Keratinocyte (primary cell): Measurements from ENCODE around the gene MXI1. TPM values are rescaled to one million over a fixed set of nuclear protein-coding genes. Genes with fewer than 3 reads are reported as not detected.

Source experiments
- DNase-seq: peaks from one replicate; pipeline ENCODE4 v3.0.0-alpha.2; 2011; ENCODE audit warnings: low read depth, missing footprints, low spot score
- FAIRE-seq: peaks from 2 replicates; lab custom pipeline; 2011; peaks lifted over from hg19 to GRCh38; lab: Jason Lieb, UNC
- H2AFZ ChIP-seq: 2 replicates; pipeline ENCODE4 v1.6.0; 2012; ENCODE audit warnings: low read length, control low read depth, inconsistent platforms; ENCODE audit not compliant: control insufficient read depth
- H3K27ac ChIP-seq: 2 replicates; pipeline ENCODE4 v1.5.1; 2011; ENCODE audit warnings: low read length; ENCODE audit not compliant: control insufficient read depth, insufficient read depth
- H3K27me3 ChIP-seq: 3 replicates; pipeline ENCODE4 v1.6.0; 2011; ENCODE audit warnings: low read length; ENCODE audit not compliant: control insufficient read depth, insufficient read depth; ENCODE audit errors: extremely low read depth
- H3K36me3 ChIP-seq, 2 experiments: 2 replicates in 1 of 2; 3 replicates in 1 of 2; pipeline ENCODE4 v1.5.1; 2011; ENCODE audit warnings: low read length in 2 of 2, mild to moderate bottlenecking in 1 of 2; ENCODE audit not compliant: control insufficient read depth in 2 of 2, insufficient read depth in 2 of 2; ENCODE audit errors: extremely low read depth in 1 of 2
- H3K4me1 ChIP-seq: 3 replicates; pipeline ENCODE4 v1.5.1; 2011; ENCODE audit warnings: low read length; ENCODE audit not compliant: control insufficient read depth, insufficient read depth; ENCODE audit errors: extremely low read depth
- H3K4me2 ChIP-seq: 3 replicates; pipeline ENCODE4 v1.6.0; 2011; ENCODE audit warnings: low read depth, low read length; ENCODE audit not compliant: control insufficient read depth, insufficient read depth; ENCODE audit errors: extremely low read depth
- H3K4me3 ChIP-seq, 3 experiments: fragments of 200-600 bp in 1 of 3; sonication (generic) in 1 of 3; 2 replicates in 2 of 3; 3 replicates in 1 of 3; pipeline ENCODE4 v1.5.1; 2011 to 2016; ENCODE audit warnings: low read length in 3 of 3, mild to moderate bottlenecking in 3 of 3, control low read depth in 2 of 3, inconsistent platforms in 1 of 3, low read depth in 1 of 3, mixed read lengths in 1 of 3, mixed run types in 1 of 3, moderate library complexity in 1 of 3; ENCODE audit not compliant: control insufficient read depth in 2 of 3, insufficient read depth in 2 of 3; ENCODE audit errors: extremely low read depth in 1 of 3
- H3K79me2 ChIP-seq: 2 replicates; pipeline ENCODE4 v1.6.0; 2012; ENCODE audit warnings: low read length; ENCODE audit not compliant: control insufficient read depth, insufficient read depth
- H3K9ac ChIP-seq: 3 replicates; pipeline ENCODE4 v1.6.0; 2011; ENCODE audit warnings: low read length; ENCODE audit not compliant: control insufficient read depth, insufficient read depth; ENCODE audit errors: extremely low read depth
- H3K9me1 ChIP-seq: 3 replicates; pipeline ENCODE4 v1.6.0; 2011; ENCODE audit warnings: low read length; ENCODE audit not compliant: control insufficient read depth, insufficient read depth; ENCODE audit errors: extremely low read depth
- H3K9me3 ChIP-seq: 2 replicates; pipeline ENCODE4 v1.5.1; 2012; ENCODE audit warnings: low read depth, low read length; ENCODE audit not compliant: control insufficient read depth
- H4K20me1 ChIP-seq: 3 replicates; pipeline ENCODE4 v1.6.0; 2011; ENCODE audit warnings: low read length; ENCODE audit not compliant: control insufficient read depth, insufficient read depth; ENCODE audit errors: extremely low read depth
- EZH2 ChIP-seq: IDR thresholded peaks from one replicate; pipeline ENCODE4 v1.6.1; 2012; ENCODE audit warnings: inconsistent platforms, mild to moderate bottlenecking, low read length, moderate library complexity
- dilution Hi-C: fragments of 300-500 bp; cut with MboI; formaldehyde crosslinking; loops from one replicate; pipeline ENCODE4 v1.7.0; 2020; ENCODE audit warnings: low sequenced_read_pairs; ENCODE audit not compliant: extremely low pct_ligation_motif_present
- polyA plus RNA-seq, 5 experiments: library from polyadenylated mRNA; depleted of rRNA in 3 of 5; stranded (reverse) in 3 of 5; stranded (forward) in 1 of 5; unstranded in 1 of 5; fragments of >200 nt; gene quantifications; 1 replicate in 1 of 5; 2 replicates in 3 of 5; 3 replicates in 1 of 5; pipeline versions ENCODE4 v1.2.1 to v1.2.3, GENCODE V29; 2011 to 2012; ENCODE audit warnings: missing spikeins in 2 of 5, low read depth in 1 of 5, low replicate concordance in 1 of 5
- TF ChIP-seq, protein P1 (sequence below), 3 experiments: IDR thresholded peaks in 1 of 3; conservative IDR thresholded peaks in 1 of 3; optimal IDR thresholded peaks in 1 of 3; 2 replicates in 2 of 3; 3 replicates in 1 of 3; pipeline versions ENCODE3 to v1.5.1; 2011; ENCODE audit warnings: low read length in 3 of 3, mild to moderate bottlenecking in 3 of 3, moderate library complexity in 2 of 3, control low read depth in 1 of 3, inconsistent platforms in 1 of 3; ENCODE audit not compliant: insufficient read depth in 2 of 3; ENCODE audit errors: extremely low read depth in 1 of 3

Gene MXI1
- polyA plus RNA-seq, 1 donor (not counting 4 experiments of a cell fraction or from before 2014, with no cell fraction given): 17.8 TPM

DNA sequence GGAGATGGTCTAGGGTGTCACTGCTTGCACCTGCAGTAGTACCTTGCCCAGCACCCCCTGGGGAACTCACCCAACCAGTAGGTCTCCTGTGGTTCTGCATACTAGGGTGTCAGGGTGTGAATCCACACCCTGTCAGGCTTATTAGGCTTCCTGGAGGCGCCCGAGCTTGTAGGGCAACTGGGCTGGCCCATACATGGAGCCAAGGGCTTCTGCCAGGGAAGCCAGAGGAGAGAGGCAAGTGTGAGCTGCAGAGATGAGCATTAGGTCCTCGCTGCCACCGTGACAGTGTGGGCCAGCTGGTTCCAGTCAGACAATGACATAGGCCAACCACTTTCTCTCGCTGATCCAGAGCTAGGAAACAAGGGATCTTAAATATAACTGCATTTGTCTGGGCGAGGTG is 11.2 kb downstream of the MXI1 start:
- Histone ChIP-seq H3K79me2 (no peaks in the 10 kb centered on the region), H3K4me1 (peaks cover 17% of the 10 kb centered on the region), H3K4me2 (no peak overlapping the region), H3K36me3 (no peaks in the 10 kb centered on the region), H4K20me1 (no peaks in the 10 kb centered on the region), H3K27ac (no peak overlapping the region), H3K27me3 (no peaks in the 10 kb centered on the region), H3K9me1 (no peaks in the 10 kb centered on the region), H3K9me3 (no peaks in the 10 kb centered on the region), H3K4me3 (no peak overlapping the region), H3K9ac (no peak overlapping the region), H2AFZ (no peak overlapping the region)
- TF ChIP-seq EZH2: no peak
- TF ChIP-seq, protein P1, sequence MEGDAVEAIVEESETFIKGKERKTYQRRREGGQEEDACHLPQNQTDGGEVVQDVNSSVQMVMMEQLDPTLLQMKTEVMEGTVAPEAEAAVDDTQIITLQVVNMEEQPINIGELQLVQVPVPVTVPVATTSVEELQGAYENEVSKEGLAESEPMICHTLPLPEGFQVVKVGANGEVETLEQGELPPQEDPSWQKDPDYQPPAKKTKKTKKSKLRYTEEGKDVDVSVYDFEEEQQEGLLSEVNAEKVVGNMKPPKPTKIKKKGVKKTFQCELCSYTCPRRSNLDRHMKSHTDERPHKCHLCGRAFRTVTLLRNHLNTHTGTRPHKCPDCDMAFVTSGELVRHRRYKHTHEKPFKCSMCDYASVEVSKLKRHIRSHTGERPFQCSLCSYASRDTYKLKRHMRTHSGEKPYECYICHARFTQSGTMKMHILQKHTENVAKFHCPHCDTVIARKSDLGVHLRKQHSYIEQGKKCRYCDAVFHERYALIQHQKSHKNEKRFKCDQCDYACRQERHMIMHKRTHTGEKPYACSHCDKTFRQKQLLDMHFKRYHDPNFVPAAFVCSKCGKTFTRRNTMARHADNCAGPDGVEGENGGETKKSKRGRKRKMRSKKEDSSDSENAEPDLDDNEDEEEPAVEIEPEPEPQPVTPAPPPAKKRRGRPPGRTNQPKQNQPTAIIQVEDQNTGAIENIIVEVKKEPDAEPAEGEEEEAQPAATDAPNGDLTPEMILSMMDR (optimal IDR thresholded peaks at IDR 0.05 in 1 of 3, IDR thresholded peaks at IDR 0.05 in 1 of 3, conservative IDR thresholded peaks at IDR 0.05 in 1 of 3; ENCODE audit: extremely low read depth in 1 of 3, insufficient read depth in 2 of 3, low read length in 3 of 3): no peak
- dilution Hi-C loops: no loop called here
- DNase-seq: no peak
- FAIRE-seq: no peak

DNA sequence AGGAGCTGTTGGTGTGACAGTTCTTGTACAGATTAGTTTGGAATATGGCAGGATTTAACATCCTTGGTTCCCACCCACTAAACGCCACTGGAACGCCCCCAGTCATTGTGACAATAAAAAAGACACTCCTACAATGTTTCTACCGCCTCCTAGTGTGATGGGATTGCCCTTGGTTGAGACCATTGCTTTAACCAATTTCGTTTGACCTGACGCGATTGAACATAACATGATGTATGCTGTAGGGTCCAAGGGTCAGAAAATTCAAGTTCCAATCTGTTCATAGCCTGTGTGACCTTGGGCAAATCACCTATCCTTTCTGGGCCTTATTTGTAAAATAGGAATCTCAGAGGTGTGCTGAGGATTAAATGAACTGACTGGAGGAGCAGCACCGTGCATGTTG is 12.5 kb downstream of the MXI1 start:
- TF ChIP-seq EZH2: no peak
- TF ChIP-seq, protein P1 (optimal IDR thresholded peaks at IDR 0.05 in 1 of 3, IDR thresholded peaks at IDR 0.05 in 1 of 3, conservative IDR thresholded peaks at IDR 0.05 in 1 of 3; ENCODE audit: extremely low read depth in 1 of 3, insufficient read depth in 2 of 3, low read length in 3 of 3): no peak
- dilution Hi-C loops: no loop called here
- FAIRE-seq (no peak), DNase-seq (no peak)
- no peaks in the 10 kb centered on the region for H4K20me1 ChIP-seq
- H3K4me1 ChIP-seq: peaks cover 17% of the 10 kb centered on the region
- no peaks in the 10 kb centered on the region for H3K9me3 ChIP-seq
- H3K27me3 ChIP-seq: no peaks in the 10 kb centered on the region
- H3K4me2 ChIP-seq: no peak overlapping the region
- no peaks in the 10 kb centered on the region for H3K9me1 ChIP-seq
- no peak overlapping the region for H3K4me3 ChIP-seq
- H2AFZ ChIP-seq: no peak overlapping the region
- H3K79me2 ChIP-seq: no peaks in the 10 kb centered on the region
- H3K36me3 ChIP-seq: no peaks in the 10 kb centered on the region
- no peak overlapping the region for H3K27ac ChIP-seq
- H3K9ac ChIP-seq: no peak overlapping the region
